ENCODE results near the gene IL1R1. TPM values are rescaled to one million over a fixed set of nuclear protein-coding genes. Genes with fewer than 3 reads are reported as not detected.

Gene IL1R1
- total and polyA plus RNA-seq, 10 of the 15 experiments (the other 5 are each of a cell fraction or from before 2014, with no cell fraction given), result 0.17 to 13.2 (median 0.53) TPM

DNA sequence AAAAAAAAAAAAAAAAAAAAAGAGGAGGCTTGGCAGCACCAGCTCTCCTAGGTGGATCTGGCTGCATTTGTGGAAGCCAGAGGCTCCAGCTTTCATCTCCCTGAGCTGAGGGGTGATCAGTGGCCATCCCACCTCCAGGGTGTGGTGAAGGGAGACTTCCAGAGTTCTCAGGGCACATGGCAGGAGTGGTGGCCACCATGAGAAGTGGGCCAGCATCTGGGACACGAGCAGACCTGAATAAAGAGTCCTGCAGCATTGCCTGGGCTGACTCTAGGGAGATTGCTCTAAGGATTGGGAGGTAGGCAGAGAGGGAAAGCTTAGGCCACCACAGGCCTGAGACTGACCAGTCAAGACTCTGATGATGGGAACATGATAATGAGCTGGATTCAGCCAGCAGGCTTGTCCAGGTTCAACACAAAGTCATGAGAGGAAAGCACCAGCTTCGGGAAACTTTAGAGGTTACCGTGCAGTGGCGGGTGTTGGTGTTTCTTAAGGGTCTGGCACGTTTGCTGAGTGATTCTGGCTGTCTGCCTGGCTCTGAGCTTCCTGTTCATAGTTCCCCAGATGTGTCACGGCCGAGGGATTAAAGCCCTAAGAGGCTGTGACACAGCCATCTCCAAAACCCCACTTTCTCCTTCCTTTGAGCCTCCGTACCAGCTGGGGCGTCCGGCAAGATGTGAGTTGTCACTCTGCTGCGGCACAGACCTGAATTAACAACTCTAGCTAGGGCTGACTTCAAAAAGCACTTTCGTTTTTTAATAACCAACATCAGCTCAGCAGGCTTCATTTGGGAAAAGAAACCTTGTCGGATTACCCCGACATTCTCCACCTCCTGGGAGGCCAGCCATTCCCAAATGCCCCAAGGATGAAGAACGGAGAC lies 38.3 kb upstream of the IL1R1 start (continued):
- TF ChIP-seq, protein P1, sequence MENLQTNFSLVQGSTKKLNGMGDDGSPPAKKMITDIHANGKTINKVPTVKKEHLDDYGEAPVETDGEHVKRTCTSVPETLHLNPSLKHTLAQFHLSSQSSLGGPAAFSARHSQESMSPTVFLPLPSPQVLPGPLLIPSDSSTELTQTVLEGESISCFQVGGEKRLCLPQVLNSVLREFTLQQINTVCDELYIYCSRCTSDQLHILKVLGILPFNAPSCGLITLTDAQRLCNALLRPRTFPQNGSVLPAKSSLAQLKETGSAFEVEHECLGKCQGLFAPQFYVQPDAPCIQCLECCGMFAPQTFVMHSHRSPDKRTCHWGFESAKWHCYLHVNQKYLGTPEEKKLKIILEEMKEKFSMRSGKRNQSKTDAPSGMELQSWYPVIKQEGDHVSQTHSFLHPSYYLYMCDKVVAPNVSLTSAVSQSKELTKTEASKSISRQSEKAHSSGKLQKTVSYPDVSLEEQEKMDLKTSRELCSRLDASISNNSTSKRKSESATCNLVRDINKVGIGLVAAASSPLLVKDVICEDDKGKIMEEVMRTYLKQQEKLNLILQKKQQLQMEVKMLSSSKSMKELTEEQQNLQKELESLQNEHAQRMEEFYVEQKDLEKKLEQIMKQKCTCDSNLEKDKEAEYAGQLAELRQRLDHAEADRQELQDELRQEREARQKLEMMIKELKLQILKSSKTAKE (IDR thresholded peaks at IDR 0.05; ENCODE audit: low read depth, poor library complexity, severe bottlenecking), result peak; percentile 88
- TF ChIP-seq, protein P2, sequence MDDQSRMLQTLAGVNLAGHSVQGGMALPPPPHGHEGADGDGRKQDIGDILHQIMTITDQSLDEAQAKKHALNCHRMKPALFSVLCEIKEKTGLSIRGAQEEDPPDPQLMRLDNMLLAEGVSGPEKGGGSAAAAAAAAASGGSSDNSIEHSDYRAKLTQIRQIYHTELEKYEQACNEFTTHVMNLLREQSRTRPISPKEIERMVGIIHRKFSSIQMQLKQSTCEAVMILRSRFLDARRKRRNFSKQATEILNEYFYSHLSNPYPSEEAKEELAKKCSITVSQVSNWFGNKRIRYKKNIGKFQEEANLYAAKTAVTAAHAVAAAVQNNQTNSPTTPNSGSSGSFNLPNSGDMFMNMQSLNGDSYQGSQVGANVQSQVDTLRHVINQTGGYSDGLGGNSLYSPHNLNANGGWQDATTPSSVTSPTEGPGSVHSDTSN (IDR thresholded peaks at IDR 0.05; ENCODE audit: insufficient replicate concordance, low read depth, low read length), result peak; percentile 60
- TF ChIP-seq, protein P3, sequence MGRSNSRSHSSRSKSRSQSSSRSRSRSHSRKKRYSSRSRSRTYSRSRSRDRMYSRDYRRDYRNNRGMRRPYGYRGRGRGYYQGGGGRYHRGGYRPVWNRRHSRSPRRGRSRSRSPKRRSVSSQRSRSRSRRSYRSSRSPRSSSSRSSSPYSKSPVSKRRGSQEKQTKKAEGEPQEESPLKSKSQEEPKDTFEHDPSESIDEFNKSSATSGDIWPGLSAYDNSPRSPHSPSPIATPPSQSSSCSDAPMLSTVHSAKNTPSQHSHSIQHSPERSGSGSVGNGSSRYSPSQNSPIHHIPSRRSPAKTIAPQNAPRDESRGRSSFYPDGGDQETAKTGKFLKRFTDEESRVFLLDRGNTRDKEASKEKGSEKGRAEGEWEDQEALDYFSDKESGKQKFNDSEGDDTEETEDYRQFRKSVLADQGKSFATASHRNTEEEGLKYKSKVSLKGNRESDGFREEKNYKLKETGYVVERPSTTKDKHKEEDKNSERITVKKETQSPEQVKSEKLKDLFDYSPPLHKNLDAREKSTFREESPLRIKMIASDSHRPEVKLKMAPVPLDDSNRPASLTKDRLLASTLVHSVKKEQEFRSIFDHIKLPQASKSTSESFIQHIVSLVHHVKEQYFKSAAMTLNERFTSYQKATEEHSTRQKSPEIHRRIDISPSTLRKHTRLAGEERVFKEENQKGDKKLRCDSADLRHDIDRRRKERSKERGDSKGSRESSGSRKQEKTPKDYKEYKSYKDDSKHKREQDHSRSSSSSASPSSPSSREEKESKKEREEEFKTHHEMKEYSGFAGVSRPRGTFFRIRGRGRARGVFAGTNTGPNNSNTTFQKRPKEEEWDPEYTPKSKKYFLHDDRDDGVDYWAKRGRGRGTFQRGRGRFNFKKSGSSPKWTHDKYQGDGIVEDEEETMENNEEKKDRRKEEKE (IDR thresholded peaks at IDR 0.05), result no peak
- TF ChIP-seq MTA2 (IDR thresholded peaks at IDR 0.05; ENCODE audit: low read depth) (0 out of 2 replicates have a peak, but pooled peaks have one; percentile 55), ZNF217 (IDR thresholded peaks at IDR 0.05) (no peak), PAX5 (IDR thresholded peaks at IDR 0.05; ENCODE audit: borderline replicate concordance, low read depth, low read length) (peak; percentile 69; the same call in 1 of the 2 replicates), HDGF (IDR thresholded peaks at IDR 0.05) (0 out of 2 replicates have a peak, but pooled peaks have one; percentile 46), CHD1 (IDR thresholded peaks at IDR 0.05; ENCODE audit: low read depth, low read length) (no peak), RUNX3 (IDR thresholded peaks at IDR 0.05; ENCODE audit: low read length) (peak; percentile 33; the same call in 1 of the 2 replicates), CBFB (IDR thresholded peaks at IDR 0.05; ENCODE audit: low read depth) (no peak), RAD51 (IDR thresholded peaks at IDR 0.05) (0 out of 2 replicates have a peak, but pooled peaks have one; percentile 17), IKZF1 (conservative IDR thresholded peaks at IDR 0.05) (peak; percentile 82), EP300 (IDR thresholded peaks at IDR 0.05; ENCODE audit: borderline replicate concordance in 1 of 2, control insufficient read depth in 1 of 2, low read depth in 2 of 2, low read length in 2 of 2) (peak in 1 of 2 experiments; percentile 54; a peak in 2 of 4 replicates), MEF2B (IDR thresholded peaks at IDR 0.05; ENCODE audit: partially characterized antibody, poor library complexity, severe bottlenecking) (peak; percentile 45), BHLHE40 (IDR thresholded peaks at IDR 0.05; ENCODE audit: borderline replicate concordance in 1 of 2, low read depth in 2 of 2, low read length in 1 of 2) (peak; percentile 94 to 95), ZNF274 (IDR thresholded peaks at IDR 0.05; ENCODE audit: insufficient read depth, insufficient read length) (no peak), ZNF24 (IDR thresholded peaks at IDR 0.05) (peak; percentile 44)
- TF ChIP-seq, protein P4, sequence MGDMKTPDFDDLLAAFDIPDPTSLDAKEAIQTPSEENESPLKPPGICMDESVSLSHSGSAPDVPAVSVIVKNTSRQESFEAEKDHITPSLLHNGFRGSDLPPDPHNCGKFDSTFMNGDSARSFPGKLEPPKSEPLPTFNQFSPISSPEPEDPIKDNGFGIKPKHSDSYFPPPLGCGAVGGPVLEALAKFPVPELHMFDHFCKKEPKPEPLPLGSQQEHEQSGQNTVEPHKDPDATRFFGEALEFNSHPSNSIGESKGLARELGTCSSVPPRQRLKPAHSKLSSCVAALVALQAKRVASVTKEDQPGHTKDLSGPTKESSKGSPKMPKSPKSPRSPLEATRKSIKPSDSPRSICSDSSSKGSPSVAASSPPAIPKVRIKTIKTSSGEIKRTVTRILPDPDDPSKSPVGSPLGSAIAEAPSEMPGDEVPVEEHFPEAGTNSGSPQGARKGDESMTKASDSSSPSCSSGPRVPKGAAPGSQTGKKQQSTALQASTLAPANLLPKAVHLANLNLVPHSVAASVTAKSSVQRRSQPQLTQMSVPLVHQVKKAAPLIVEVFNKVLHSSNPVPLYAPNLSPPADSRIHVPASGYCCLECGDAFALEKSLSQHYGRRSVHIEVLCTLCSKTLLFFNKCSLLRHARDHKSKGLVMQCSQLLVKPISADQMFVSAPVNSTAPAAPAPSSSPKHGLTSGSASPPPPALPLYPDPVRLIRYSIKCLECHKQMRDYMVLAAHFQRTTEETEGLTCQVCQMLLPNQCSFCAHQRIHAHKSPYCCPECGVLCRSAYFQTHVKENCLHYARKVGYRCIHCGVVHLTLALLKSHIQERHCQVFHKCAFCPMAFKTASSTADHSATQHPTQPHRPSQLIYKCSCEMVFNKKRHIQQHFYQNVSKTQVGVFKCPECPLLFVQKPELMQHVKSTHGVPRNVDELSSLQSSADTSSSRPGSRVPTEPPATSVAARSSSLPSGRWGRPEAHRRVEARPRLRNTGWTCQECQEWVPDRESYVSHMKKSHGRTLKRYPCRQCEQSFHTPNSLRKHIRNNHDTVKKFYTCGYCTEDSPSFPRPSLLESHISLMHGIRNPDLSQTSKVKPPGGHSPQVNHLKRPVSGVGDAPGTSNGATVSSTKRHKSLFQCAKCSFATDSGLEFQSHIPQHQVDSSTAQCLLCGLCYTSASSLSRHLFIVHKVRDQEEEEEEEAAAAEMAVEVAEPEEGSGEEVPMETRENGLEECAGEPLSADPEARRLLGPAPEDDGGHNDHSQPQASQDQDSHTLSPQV (IDR thresholded peaks at IDR 0.05), result 0 out of 2 replicates have a peak, but pooled peaks have one; percentile 6
